ENCODE data around the gene MS4A18. TPM values are rescaled to one million over a fixed set of nuclear protein-coding genes. Genes with fewer than 3 reads are reported as not detected.

Gene MS4A18
- total RNA-seq, 1 experiment from 2014 or later = not detected

- ATAC-seq (no peak), DNase-seq (ENCODE audit: low spot score) (no peak)
- Mint-ChIP-seq H3K36me3 (no peaks in the 10 kb centered on the region), H3K9me3 (peaks cover 5% of the 10 kb centered on the region), H3K4me1 (peaks cover 20% of the 10 kb centered on the region), H3K27ac (no peak overlapping the region), H3K27me3 (ENCODE audit: low read depth) (peaks cover 4% of the 10 kb centered on the region), H3K4me3 (no peak overlapping the region)
- no peak for TF ChIP-seq ZNF263 (CRISPR knock-in tag; IDR thresholded peaks at IDR 0.05; ENCODE audit: low read depth)
- TF ChIP-seq NFE2L1 (CRISPR knock-in tag; IDR thresholded peaks at IDR 0.05) = no peak
- no peak for TF ChIP-seq IRF1 (CRISPR knock-in tag; IDR thresholded peaks at IDR 0.05)
- no peak for TF ChIP-seq ZMAT4 (CRISPR knock-in tag; IDR thresholded peaks at IDR 0.05)
- TF ChIP-seq TEAD4 (CRISPR knock-in tag; IDR thresholded peaks at IDR 0.05) = no peak
- TF ChIP-seq CREM (CRISPR knock-in tag; IDR thresholded peaks at IDR 0.05) = no peak
- no peak for TF ChIP-seq USF1 (CRISPR knock-in tag; IDR thresholded peaks at IDR 0.05)
- no peak for TF ChIP-seq ARID4B (CRISPR knock-in tag; IDR thresholded peaks at IDR 0.05; ENCODE audit: borderline replicate concordance)
- no peak for TF ChIP-seq E2F1 (CRISPR knock-in tag; IDR thresholded peaks at IDR 0.05)
- TF ChIP-seq HMGA2 (CRISPR knock-in tag; IDR thresholded peaks at IDR 0.05) = no peak
- TF ChIP-seq SOX15 (CRISPR knock-in tag; IDR thresholded peaks at IDR 0.05) = no peak
- TF ChIP-seq PREB (CRISPR knock-in tag; IDR thresholded peaks at IDR 0.05; ENCODE audit: borderline replicate concordance) = no peak
- TF ChIP-seq TCF7 (CRISPR knock-in tag; IDR thresholded peaks at IDR 0.05; ENCODE audit: low read depth) = no peak
- TF ChIP-seq JAZF1 (CRISPR knock-in tag; IDR thresholded peaks at IDR 0.05) = no peak
- TF ChIP-seq ZNF317 (CRISPR knock-in tag; IDR thresholded peaks at IDR 0.05; ENCODE audit: borderline replicate concordance, low read depth) = no peak
- TF ChIP-seq ATF6 (CRISPR knock-in tag; IDR thresholded peaks at IDR 0.05) = no peak
- TF ChIP-seq PRDM15 (CRISPR knock-in tag; IDR thresholded peaks at IDR 0.05) = no peak
- ChIA-PET CTCF (interaction anchor here (2.1 to 6.0 kb wide), 6 partner anchors 8 to 413 kb away, joined by 9 to 125 read pairs (median 13); partner anchors contain the start of gene MS4A8), POLR2A (no interaction called here)
These were observed 37.1 kb downstream of the MS4A18 start for GRCh38 chr11:60761436-60762190.
